Middle frontal gyrus (tissue), 1 donor: Measurements from ENCODE around the gene UNC119B.

Experiments
- DNase-seq: peaks from one replicate; pipeline ENCODE4 v3.0.0-alpha.2; 2015; ENCODE audit warnings: low spot score; ENCODE audit errors: extremely low spot score

The UNC119B gene

GRCh38 chr12:120738252-120739030, 28.2 kb downstream of the UNC119B start:
- no peak for DNase-seq

GRCh38 chr12:120739031-120739762, 28.9 kb downstream of the UNC119B start:
- no peak for DNase-seq

GRCh38 chr12:120739821-120740613, 29.8 kb downstream of the UNC119B start:
- DNase-seq: no peak

- DNase-seq: no peak
These were observed 30.6 kb downstream of the UNC119B start for GRCh38 chr12:120740871-120741270.

GRCh38 chr12:120741476-120742421, 31.5 kb downstream of the UNC119B start:
- DNase-seq: no peak

GRCh38 chr12:120744922-120745493, 34.8 kb downstream of the UNC119B start:
- no peak for DNase-seq

- DNase-seq: no peak
These were observed 38.0 kb downstream of the UNC119B start for GRCh38 chr12:120748242-120748641.

GRCh38 chr12:120749256-120749655, 39.0 kb downstream of the UNC119B start:
- no peak for DNase-seq

- no peak for DNase-seq
These were observed 40.5 kb downstream of the UNC119B start for GRCh38 chr12:120750806-120751205.

GRCh38 chr12:120751389-120751788, 41.1 kb downstream of the UNC119B start:
- DNase-seq: no peak

- DNase-seq: no peak
These were observed 44.5 kb downstream of the UNC119B start for GRCh38 chr12:120754792-120755191.

- DNase-seq: no peak
These were observed 45.0 kb downstream of the UNC119B start for GRCh38 chr12:120755269-120755668.

- DNase-seq: no peak
These were observed 47.0 kb downstream of the UNC119B start for GRCh38 chr12:120757226-120757742.

- DNase-seq: no peak
These were observed 47.7 kb downstream of the UNC119B start for GRCh38 chr12:120757949-120758348.

GRCh38 chr12:120758798-120759590, 48.7 kb downstream of the UNC119B start:
- DNase-seq: no peak

GRCh38 chr12:120759591-120760348, 49.5 kb downstream of the UNC119B start:
- DNase-seq: no peak

GRCh38 chr12:120760349-120761254, 50.3 kb downstream of the UNC119B start:
- no peak for DNase-seq

- DNase-seq: peak; percentile 13
These were observed 51.3 kb downstream of the UNC119B start for GRCh38 chr12:120761519-120761934.
